ENCODE measurements around the gene IRF1. TPM values are rescaled to one million over a fixed set of nuclear protein-coding genes. Genes with fewer than 3 reads are reported as not detected.

IRF1 gene
- total RNA-seq: 19.7 and 22.1 TPM in 2 replicates

GRCh38 chr5:132490484-132491367 is at the start of gene IRF1:
Gene IRF1 (minus strand): TSS chr5:132490773. CDS start chr5:132489478, 1,295 bp downstream.
- Histone ChIP-seq H3K4me2 (ENCODE audit: insufficient read depth, low read length) (peak within 1 kb of the TSS; percentile 97), H2AFZ (ENCODE audit: low read length) (peak within 1 kb of the TSS; percentile 65), H3K36me3 (ENCODE audit: insufficient read depth, low read length) (peaks cover 30% of the 10 kb centered on the region), H3K27me3 (ENCODE audit: insufficient read depth, low read length) (no peaks in the 10 kb centered on the region), H3K9me3 (ENCODE audit: low read depth, low read length) (no peaks in the 10 kb centered on the region), H3K4me1 (ENCODE audit: insufficient read depth, low read length) (peaks cover 43% of the 10 kb centered on the region), H3K27ac (ENCODE audit: low read depth, low read length) (peak within 1 kb of the TSS; percentile 90), H4K20me1 (ENCODE audit: insufficient read depth, low read length) (peaks cover 44% of the 10 kb centered on the region), H3K4me3 (ENCODE audit: insufficient read depth, low read length) (peak within 1 kb of the TSS; percentile 95), H3K79me2 (ENCODE audit: insufficient read depth, low read length) (peaks cover 39% of the 10 kb centered on the region)
- peak; percentile 100 for DNase-seq (ENCODE audit: insufficient read length, low spot score, missing footprints)
- no peak for TF ChIP-seq CTCF (IDR thresholded peaks at IDR 0.05; ENCODE audit: extremely low read depth, low read depth, low read length)

GRCh38 chr5:132540149-132540548 is 49.6 kb upstream of the IRF1 start:
- Histone ChIP-seq H3K4me1 (ENCODE audit: insufficient read depth, low read length) (no peaks in the 10 kb centered on the region), H3K9me3 (ENCODE audit: low read depth, low read length) (no peaks in the 10 kb centered on the region), H3K4me3 (ENCODE audit: insufficient read depth, low read length) (no peak overlapping the region), H3K36me3 (ENCODE audit: insufficient read depth, low read length) (no peaks in the 10 kb centered on the region), H3K27ac (ENCODE audit: low read depth, low read length) (no peak overlapping the region), H3K4me2 (ENCODE audit: insufficient read depth, low read length) (no peak overlapping the region), H4K20me1 (ENCODE audit: insufficient read depth, low read length) (no peaks in the 10 kb centered on the region), H3K27me3 (ENCODE audit: insufficient read depth, low read length) (peaks cover 29% of the 10 kb centered on the region), H2AFZ (ENCODE audit: low read length) (no peak overlapping the region), H3K79me2 (ENCODE audit: insufficient read depth, low read length) (no peaks in the 10 kb centered on the region)
- DNase-seq (ENCODE audit: insufficient read length, low spot score, missing footprints): no peak
- no peak for TF ChIP-seq CTCF (IDR thresholded peaks at IDR 0.05; ENCODE audit: extremely low read depth, low read depth, low read length)

- H3K4me2 ChIP-seq (ENCODE audit: insufficient read depth, low read length): no peak overlapping the region
- H3K9me3 ChIP-seq (ENCODE audit: low read depth, low read length): no peaks in the 10 kb centered on the region
- no peaks in the 10 kb centered on the region for H3K4me1 ChIP-seq (ENCODE audit: insufficient read depth, low read length)
- no peaks in the 10 kb centered on the region for H3K79me2 ChIP-seq (ENCODE audit: insufficient read depth, low read length)
- no peaks in the 10 kb centered on the region for H3K36me3 ChIP-seq (ENCODE audit: insufficient read depth, low read length)
- no peak for DNase-seq (ENCODE audit: insufficient read length, low spot score, missing footprints)
- H3K27ac ChIP-seq (ENCODE audit: low read depth, low read length): no peak overlapping the region
- no peak overlapping the region for H2AFZ ChIP-seq (ENCODE audit: low read length)
- H3K4me3 ChIP-seq (ENCODE audit: insufficient read depth, low read length): no peak overlapping the region
- peaks cover 31% of the 10 kb centered on the region for H3K27me3 ChIP-seq (ENCODE audit: insufficient read depth, low read length)
- no peak for TF ChIP-seq CTCF (IDR thresholded peaks at IDR 0.05; ENCODE audit: extremely low read depth, low read depth, low read length)
- no peaks in the 10 kb centered on the region for H4K20me1 ChIP-seq (ENCODE audit: insufficient read depth, low read length)
These were observed 49.1 kb upstream of the IRF1 start for GRCh38 chr5:132539716-132540115.

- H3K4me3 ChIP-seq (ENCODE audit: insufficient read depth, low read length): no peak overlapping the region
- no peak overlapping the region for H3K27ac ChIP-seq (ENCODE audit: low read depth, low read length)
- no peak for DNase-seq (ENCODE audit: insufficient read length, low spot score, missing footprints)
- H3K27me3 ChIP-seq (ENCODE audit: insufficient read depth, low read length): peaks cover 34% of the 10 kb centered on the region
- H4K20me1 ChIP-seq (ENCODE audit: insufficient read depth, low read length): peaks cover 2% of the 10 kb centered on the region
- H2AFZ ChIP-seq (ENCODE audit: low read length): no peak overlapping the region
- TF ChIP-seq CTCF (IDR thresholded peaks at IDR 0.05; ENCODE audit: extremely low read depth, low read depth, low read length): no peak
- no peaks in the 10 kb centered on the region for H3K79me2 ChIP-seq (ENCODE audit: insufficient read depth, low read length)
- no peaks in the 10 kb centered on the region for H3K4me1 ChIP-seq (ENCODE audit: insufficient read depth, low read length)
- H3K4me2 ChIP-seq (ENCODE audit: insufficient read depth, low read length): no peak overlapping the region
- H3K36me3 ChIP-seq (ENCODE audit: insufficient read depth, low read length): no peaks in the 10 kb centered on the region
- no peaks in the 10 kb centered on the region for H3K9me3 ChIP-seq (ENCODE audit: low read depth, low read length)
These were observed 40.4 kb upstream of the IRF1 start for GRCh38 chr5:132530946-132531345.
